ENCODE results near the gene DDX10. TPM values are rescaled to one million over a fixed set of nuclear protein-coding genes. Genes with fewer than 3 reads are reported as not detected.

Gene DDX10
- total and polyA plus RNA-seq, 2 experiments from 2014 or later, result 32.4 to 37.8 TPM

DNA sequence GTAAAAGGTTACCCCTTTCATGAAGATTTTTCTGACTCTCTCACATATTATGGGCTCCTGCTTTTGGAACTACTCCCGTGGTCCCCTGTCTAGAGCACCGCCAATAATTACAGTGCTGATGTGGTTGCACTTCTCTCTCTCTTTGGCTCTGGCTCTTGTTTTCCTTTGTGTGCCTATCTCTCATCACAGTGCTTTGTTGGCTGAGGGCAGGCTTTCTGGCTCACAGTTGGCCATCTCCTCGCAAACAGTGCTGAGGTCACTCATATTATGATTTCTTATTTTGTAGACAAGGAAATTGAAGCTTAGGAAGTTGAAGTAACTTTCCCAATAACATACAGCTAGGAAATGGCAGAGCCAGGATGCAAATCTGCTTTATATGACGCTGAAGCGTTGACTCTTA, 192.5 kb downstream of the DDX10 start:
- H3K9me3 Mint-ChIP-seq, result no peaks in the 10 kb centered on the region
- DNase-seq (ENCODE audit: low spot score), result no peak
- H3K36me3 Mint-ChIP-seq (ENCODE audit: low read depth), result no peaks in the 10 kb centered on the region
- Histone ChIP-seq H3K4me2 (no peak overlapping the region), H2AFZ (no peak overlapping the region), H3K27ac (ENCODE audit: low read depth) (no peak overlapping the region), H3K79me2 (replicated peaks; ENCODE audit: insufficient read depth) (no peaks in the 10 kb centered on the region; the same call in none of the 2 replicates), H3K36me3 (ENCODE audit: insufficient read depth) (no peaks in the 10 kb centered on the region), H3K4me3 (no peak overlapping the region), H3K27me3 (ENCODE audit: insufficient read depth) (no peaks in the 10 kb centered on the region), H3F3A (replicated peaks; ENCODE audit: low read depth) (no peaks in the 10 kb centered on the region), H3K9me2 (ENCODE audit: insufficient read depth) (no peaks in the 10 kb centered on the region), H3K4me1 (ENCODE audit: insufficient read depth) (peaks cover 8% of the 10 kb centered on the region), H4K20me1 (replicated peaks; ENCODE audit: insufficient read depth) (no peaks in the 10 kb centered on the region)
- H3K27ac Mint-ChIP-seq, result peak overlapping the region; percentile 57
- peaks cover 19% of the 10 kb centered on the region for H3K4me1 Mint-ChIP-seq
- no peaks in the 10 kb centered on the region for H3K27me3 Mint-ChIP-seq (ENCODE audit: insufficient read depth, low read depth, poor library complexity)
- ATAC-seq, result peak; percentile 62
- TF ChIP-seq ZNF462 (CRISPR knock-in tag; IDR thresholded peaks at IDR 0.05) (no peak), STAT1 (IDR thresholded peaks at IDR 0.05; ENCODE audit: unreplicated experiment) (no peak), EZH2 (IDR thresholded peaks at IDR 0.05; ENCODE audit: low read depth, unreplicated experiment) (no peak), POLR2AphosphoS5 (IDR thresholded peaks at IDR 0.05; ENCODE audit: low read depth) (no peak), ZNF331 (CRISPR knock-in tag; IDR thresholded peaks at IDR 0.05; ENCODE audit: low read depth) (no peak), NANOG (IDR thresholded peaks at IDR 0.05; ENCODE audit: borderline replicate concordance) (no peak), JUNB (IDR thresholded peaks at IDR 0.05; ENCODE audit: unreplicated experiment) (no peak), CREB1 (CRISPR knock-in tag; IDR thresholded peaks at IDR 0.05; ENCODE audit: low read depth) (no peak)
- H3K4me3 Mint-ChIP-seq, result no peak overlapping the region
